HCT116 (cell line): ENCODE results near the gene FLACC1. TPM values are rescaled to one million over a fixed set of nuclear protein-coding genes. Genes with fewer than 3 reads are reported as not detected.

ENCODE experiments used
- ATAC-seq: fragments of 200-7000 bp; cut with Tn5 transposase; 2 replicates; pipeline ENCODE4 v1.9.1; 2020; ENCODE audit warnings: mild to moderate bottlenecking, moderate library complexity
- BruUV-seq: library from RNA; stranded (reverse); fragments of 400-500 nt; replicated peaks from 2 replicates; lab custom pipeline; 2021; lab: Mats Ljungman, UMichigan
- CTCF ChIA-PET: fragments of 300-600 bp; sonication (Branson Sonifier 250); formaldehyde crosslinking; loops from one replicate; lab custom pipeline; 2021; ENCODE audit warnings: antibody characterized with exemption; lab: Charles Lee
- POLR2A ChIA-PET: fragments of 300-600, 350-600 bp; sonication (Branson Sonifier 250); formaldehyde crosslinking; loops from one replicate; lab custom pipeline; 2021; ENCODE audit warnings: antibody characterized with exemption; lab: Charles Lee
- RAD21 ChIA-PET, 2 experiments: fragments of 300-600 bp; sonication (Branson Sonifier 250); formaldehyde crosslinking; loops; one replicate each; lab custom pipeline; 2023; ENCODE audit warnings: low total read pairs in 2 of 2; ENCODE audit not compliant: uncharacterized antibody in 2 of 2, unreplicated experiment in 2 of 2, low non-redundant PET in 1 of 2; lab: Charles Lee
- DNase-seq: peaks from one replicate; pipeline ENCODE4 v3.0.0-alpha.2; 2010; ENCODE audit warnings: low read depth, low spot score
- H2AFZ ChIP-seq: fragments of 200-600 bp; shearing (Covaris generic), sonication (generic); 2 replicates; pipeline ENCODE4 v1.6.1; 2017; ENCODE audit warnings: low read depth, mixed run types, mixed read lengths, antibody characterized with exemption, low read length; ENCODE audit not compliant: poor library complexity, severe bottlenecking
- H3K27ac ChIP-seq: 2 replicates; pipeline ENCODE4 v1.5.1; 2012; ENCODE audit warnings: low read depth, low read length
- H3K27me3 ChIP-seq: fragments of 200-600 bp; sonication (generic); 2 replicates; pipeline ENCODE4 v1.6.1; 2016; ENCODE audit warnings: mixed run types, low read length, mixed read lengths; ENCODE audit not compliant: insufficient read depth
- H3K36me3 ChIP-seq, 2 experiments: fragments of 200-500 bp in 1 of 2; fragments of 200-600 bp in 1 of 2; sonication (Bioruptor generic) in 1 of 2; sonication (generic) in 1 of 2; 2 replicates each; pipeline versions ENCODE4 v1.5.1 to v1.6.1; 2014 to 2016; ENCODE audit warnings: low read length in 2 of 2, inconsistent platforms in 1 of 2, mixed read lengths in 1 of 2, mixed run types in 1 of 2; ENCODE audit not compliant: insufficient read depth in 2 of 2, control insufficient read depth in 1 of 2
- H3K4me1 ChIP-seq, 2 experiments: fragments of 200-600 bp in 1 of 2; sonication (generic) in 1 of 2; 2 replicates each; pipeline versions ENCODE4 v1.5.1 to v1.6.1; 2012 to 2017; ENCODE audit warnings: low read length in 2 of 2, inconsistent platforms in 1 of 2, mild to moderate bottlenecking in 1 of 2, mixed read lengths in 1 of 2, mixed run types in 1 of 2, moderate library complexity in 1 of 2; ENCODE audit not compliant: insufficient read depth in 2 of 2, control insufficient read depth in 1 of 2
- H3K4me2 ChIP-seq: fragments of 200-600 bp; sonication (generic); 2 replicates; pipeline ENCODE4 v1.6.1; 2017; ENCODE audit warnings: mixed run types, low read length, mixed read lengths
- H3K4me3 ChIP-seq, 2 experiments: fragments of 200-600 bp in 1 of 2; sonication (generic) in 1 of 2; replicated peaks in 1 of 2; 2 replicates each; pipeline ENCODE4 v1.5.1; 2011 to 2016; ENCODE audit warnings: low read length in 2 of 2, control low read depth in 1 of 2, low read depth in 1 of 2, mild to moderate bottlenecking in 1 of 2, mixed read lengths in 1 of 2, mixed run types in 1 of 2
- H3K79me2 ChIP-seq: fragments of 200-600 bp; sonication (generic); 2 replicates; pipeline ENCODE4 v1.6.1; 2017; ENCODE audit warnings: mild to moderate bottlenecking, mixed run types, low read length, moderate library complexity, mixed read lengths; ENCODE audit not compliant: insufficient read depth
- H3K9ac ChIP-seq: fragments of 200-600 bp; sonication (generic); 2 replicates; pipeline ENCODE4 v1.6.1; 2016; ENCODE audit warnings: low read length, mixed read lengths
- H3K9me2 ChIP-seq: fragments of 200-600 bp; sonication (generic), shearing (Covaris generic); 2 replicates; pipeline ENCODE4 v1.6.1; 2017; ENCODE audit warnings: mixed run types, mild to moderate bottlenecking, moderate library complexity; ENCODE audit not compliant: insufficient read depth
- H3K9me3 ChIP-seq, 2 experiments: fragments of 200-500 bp in 1 of 2; fragments of 200-600 bp in 1 of 2; sonication (Bioruptor generic) in 1 of 2; sonication (generic) in 1 of 2; 2 replicates each; pipeline ENCODE4 v1.6.1; 2014 to 2017; ENCODE audit warnings: low read length in 2 of 2, mixed read lengths in 2 of 2, inconsistent platforms in 1 of 2, low read depth in 1 of 2, mild to moderate bottlenecking in 1 of 2, mixed run types in 1 of 2, moderate library complexity in 1 of 2; ENCODE audit not compliant: control insufficient read depth in 1 of 2, insufficient read depth in 1 of 2
- H4K20me1 ChIP-seq: fragments of 200-600 bp; sonication (generic), shearing (Covaris generic); 2 replicates; pipeline ENCODE4 v1.6.1; 2017; ENCODE audit warnings: mixed run types, mild to moderate bottlenecking, moderate library complexity; ENCODE audit not compliant: insufficient read depth
- EGR1 ChIP-seq: IDR thresholded peaks from 2 replicates; pipeline ENCODE4 v1.6.1; 2012; ENCODE audit warnings: low read depth
- EZH2phosphoT487 ChIP-seq: fragments of 200-600 bp; IDR thresholded peaks from 2 replicates; pipeline ENCODE4 v1.6.1; 2018; ENCODE audit warnings: antibody characterized with exemption, borderline replicate concordance
- FOSL1 ChIP-seq: IDR thresholded peaks from 2 replicates; pipeline ENCODE4 v1.6.1; 2012; ENCODE audit warnings: low read depth
- POLR2A ChIP-seq: IDR thresholded peaks from 2 replicates; pipeline ENCODE4 v1.7.0; 2011; ENCODE audit warnings: borderline replicate concordance; ENCODE audit not compliant: insufficient read depth, insufficient read length; ENCODE audit errors: extremely low read depth
- POLR2AphosphoS5 ChIP-seq: IDR thresholded peaks from 2 replicates; pipeline ENCODE4 v1.6.1; 2011; ENCODE audit warnings: mild to moderate bottlenecking, low read depth, low read length, moderate library complexity
- RAD21 ChIP-seq: IDR thresholded peaks from 2 replicates; pipeline ENCODE4 v1.6.1; 2012; ENCODE audit warnings: low read depth, mild to moderate bottlenecking
- SP1 ChIP-seq: IDR thresholded peaks from 2 replicates; pipeline ENCODE4 v1.6.1; 2012; ENCODE audit warnings: low read depth
- TCF7L2 ChIP-seq: IDR thresholded peaks from 2 replicates; pipeline ENCODE4 v1.7.0; 2011; ENCODE audit warnings: borderline replicate concordance, inconsistent platforms; ENCODE audit not compliant: insufficient read depth, insufficient read length; ENCODE audit errors: extremely low read depth
- YY1 ChIP-seq: IDR thresholded peaks from 2 replicates; pipeline ENCODE4 v1.6.1; 2011; ENCODE audit warnings: low read length, low read depth, moderate library complexity, mild to moderate bottlenecking; ENCODE audit not compliant: insufficient replicate concordance; ENCODE audit errors: extremely low read depth
- intact Hi-C: fragments of 100-400 bp; cut with micrococcal nuclease; formaldehyde crosslinking; loops from 2 replicates; pipeline ENCODE4 v1.10.0; 2022
- total RNA-seq: library from RNA; stranded (reverse); gene quantifications from one replicate; pipeline ENCODE4 v1.2.1, GENCODE V29; 2021; ENCODE audit not compliant: unreplicated experiment
- TF ChIP-seq, protein P1 (sequence below), 3 experiments: fragments of 200-600 bp in 1 of 3; sonication (generic) in 1 of 3; IDR thresholded peaks in 2 of 3; conservative IDR thresholded peaks in 1 of 3; 2 replicates each; pipeline ENCODE4 v1.5.1; 2012 to 2017; ENCODE audit warnings: low read depth in 2 of 3, low read length in 2 of 3, antibody characterized with exemption in 1 of 3, borderline replicate concordance in 1 of 3, control low read depth in 1 of 3, mild to moderate bottlenecking in 1 of 3, mixed read lengths in 1 of 3, mixed run types in 1 of 3, moderate library complexity in 1 of 3; ENCODE audit not compliant: insufficient read depth in 1 of 3
- TF ChIP-seq, protein P2 (sequence below): IDR thresholded peaks from 2 replicates; pipeline ENCODE4 v1.6.1; 2012

Gene FLACC1
- total RNA-seq, 1 experiment from 2014 or later, result 0.74 TPM

GRCh38 chr2:201353116-201353515 is 4.0 kb downstream of the FLACC1 start:
- POLR2A ChIA-PET, result no interaction called here
- no peaks in the 10 kb centered on the region for H3K9me3 ChIP-seq
- CTCF ChIA-PET, result no interaction called here

GRCh38 chr2:201350879-201351278 is 6.3 kb downstream of the FLACC1 start:
- H3K27me3 ChIP-seq, result no peaks in the 10 kb centered on the region
- H3K4me3 ChIP-seq, result no peak overlapping the region
- no peaks in the 10 kb centered on the region for H3K36me3 ChIP-seq
- H3K79me2 ChIP-seq, result no peaks in the 10 kb centered on the region
- H4K20me1 ChIP-seq, result no peaks in the 10 kb centered on the region
- ChIA-PET CTCF (no interaction called here), RAD21 (no interaction called here)
- no peaks in the 10 kb centered on the region for H3K9me3 ChIP-seq
- intact Hi-C loops, result no loop called here
- DNase-seq (no peak), ATAC-seq (no peak)
- H3K4me1 ChIP-seq, result no peaks in the 10 kb centered on the region; a peak in 2 of 4 replicates
- H3K4me2 ChIP-seq, result no peak overlapping the region
- no peak overlapping the region for H2AFZ ChIP-seq
- no peak for TF ChIP-seq RAD21
- TF ChIP-seq, protein P1, sequence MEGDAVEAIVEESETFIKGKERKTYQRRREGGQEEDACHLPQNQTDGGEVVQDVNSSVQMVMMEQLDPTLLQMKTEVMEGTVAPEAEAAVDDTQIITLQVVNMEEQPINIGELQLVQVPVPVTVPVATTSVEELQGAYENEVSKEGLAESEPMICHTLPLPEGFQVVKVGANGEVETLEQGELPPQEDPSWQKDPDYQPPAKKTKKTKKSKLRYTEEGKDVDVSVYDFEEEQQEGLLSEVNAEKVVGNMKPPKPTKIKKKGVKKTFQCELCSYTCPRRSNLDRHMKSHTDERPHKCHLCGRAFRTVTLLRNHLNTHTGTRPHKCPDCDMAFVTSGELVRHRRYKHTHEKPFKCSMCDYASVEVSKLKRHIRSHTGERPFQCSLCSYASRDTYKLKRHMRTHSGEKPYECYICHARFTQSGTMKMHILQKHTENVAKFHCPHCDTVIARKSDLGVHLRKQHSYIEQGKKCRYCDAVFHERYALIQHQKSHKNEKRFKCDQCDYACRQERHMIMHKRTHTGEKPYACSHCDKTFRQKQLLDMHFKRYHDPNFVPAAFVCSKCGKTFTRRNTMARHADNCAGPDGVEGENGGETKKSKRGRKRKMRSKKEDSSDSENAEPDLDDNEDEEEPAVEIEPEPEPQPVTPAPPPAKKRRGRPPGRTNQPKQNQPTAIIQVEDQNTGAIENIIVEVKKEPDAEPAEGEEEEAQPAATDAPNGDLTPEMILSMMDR (IDR thresholded peaks at IDR 0.05 in 2 of 3, conservative IDR thresholded peaks at IDR 0.05 in 1 of 3; ENCODE audit: borderline replicate concordance in 1 of 3, insufficient read depth in 1 of 3, low read depth in 2 of 3, low read length in 2 of 3), result no peak
- no peak for TF ChIP-seq EGR1
- no peak for TF ChIP-seq SP1
- no peak for TF ChIP-seq TCF7L2
- no peak for TF ChIP-seq FOSL1
- TF ChIP-seq POLR2A, result no peak
- TF ChIP-seq, protein P2, sequence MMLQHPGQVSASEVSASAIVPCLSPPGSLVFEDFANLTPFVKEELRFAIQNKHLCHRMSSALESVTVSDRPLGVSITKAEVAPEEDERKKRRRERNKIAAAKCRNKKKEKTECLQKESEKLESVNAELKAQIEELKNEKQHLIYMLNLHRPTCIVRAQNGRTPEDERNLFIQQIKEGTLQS, result no peak
- TF ChIP-seq EZH2phosphoT487, result no peak
- TF ChIP-seq POLR2AphosphoS5, result no peak
- TF ChIP-seq, all 23 proteins: peak for 0
- POLR2A ChIA-PET, result no interaction called here
- no peak overlapping the region for H3K9ac ChIP-seq
- H3K9me2 ChIP-seq, result no peaks in the 10 kb centered on the region
- no TSS peak for BruUV-seq
- H3K27ac ChIP-seq, result no peak overlapping the region

More at GRCh38 chr2:201353116-201353515, 4.0 kb downstream of the FLACC1 start:
- Histone ChIP-seq H3K36me3 (no peaks in the 10 kb centered on the region), H3K4me1 (peaks cover 2 to 11% of the 10 kb centered on the region in 2 experiments; a peak in 3 of 4 replicates), H3K9ac (no peak overlapping the region)
- RAD21 ChIA-PET, result no interaction called here
- intact Hi-C loops, result no loop called here
- TF ChIP-seq EGR1 (no peak), YY1 (no peak), SP1 (no peak)
- TF ChIP-seq, all 23 proteins: peak for 0
- no peak overlapping the region for H3K4me2 ChIP-seq
- H3K27me3 ChIP-seq, result no peaks in the 10 kb centered on the region
- no peak for ATAC-seq
- no peak overlapping the region for H2AFZ ChIP-seq
- no peak overlapping the region for H3K4me3 ChIP-seq
- no peaks in the 10 kb centered on the region for H3K79me2 ChIP-seq
- H3K27ac ChIP-seq, result no peak overlapping the region
- no peak for DNase-seq
- H3K9me2 ChIP-seq, result no peaks in the 10 kb centered on the region
- H4K20me1 ChIP-seq, result no peaks in the 10 kb centered on the region
- BruUV-seq, result no TSS peak
